T-helper 2 cell treated with Interferon-gamma antibody and Interleukin-4, amounts not matched to agents 5 μg/mL and 100 μg/mL, for 36 hours (primary cell): Measurements from ENCODE around the gene BICRAL.
"Not testable (repeated sequence)": the region's sequence is repeated elsewhere in the genome, so short reads cannot be mapped to it uniquely, and the experiment has no call there.

Experiments used
- DNase-seq: peaks from one replicate; pipeline ENCODE4 v3.0.0; 2021; ENCODE audit warnings: low spot score
- H3K27ac Mint-ChIP-seq: one replicate; pipeline ENCODE4 v1.8.0; 2021; ENCODE audit warnings: mild to moderate bottlenecking, mixed read lengths
- H3K27me3 Mint-ChIP-seq: one replicate; pipeline ENCODE4 v1.8.0; 2021; ENCODE audit warnings: low read depth, mixed read lengths
- H3K36me3 Mint-ChIP-seq: one replicate; pipeline ENCODE4 v1.8.0; 2021; ENCODE audit warnings: low read depth, mixed read lengths
- H3K4me1 Mint-ChIP-seq: one replicate; pipeline ENCODE4 v1.8.0; 2021; ENCODE audit warnings: low read depth, mixed read lengths
- H3K4me3 Mint-ChIP-seq: one replicate; pipeline ENCODE4 v1.8.0; 2022; ENCODE audit warnings: mild to moderate bottlenecking, moderate library complexity, mixed read lengths
- H3K9me3 Mint-ChIP-seq: one replicate; pipeline ENCODE4 v1.8.0; 2021; ENCODE audit warnings: mixed read lengths

Gene BICRAL

GRCh38 chr6:42894041-42894828 lies 112.4 kb downstream of the BICRAL start:
- H3K27ac Mint-ChIP-seq, H3K9me3 Mint-ChIP-seq, DNase-seq, H3K4me3 Mint-ChIP-seq, H3K36me3 Mint-ChIP-seq, H3K27me3 Mint-ChIP-seq: not testable (repeated sequence)
- peaks cover 16% of the 10 kb centered on the region for H3K4me1 Mint-ChIP-seq

- Mint-ChIP-seq H3K9me3 (no peaks in the 10 kb centered on the region), H3K27ac (no peak overlapping the region), H3K36me3 (no peaks in the 10 kb centered on the region), H3K4me3 (no peak overlapping the region), H3K27me3 (no peaks in the 10 kb centered on the region), H3K4me1 (peaks cover 9% of the 10 kb centered on the region)
- DNase-seq = no peak
These were observed 114.4 kb downstream of the BICRAL start for GRCh38 chr6:42896178-42896719.

- peak; percentile 53 for DNase-seq
- H3K4me1 Mint-ChIP-seq = peaks cover 15% of the 10 kb centered on the region
- no peak overlapping the region for H3K27ac Mint-ChIP-seq
- no peaks in the 10 kb centered on the region for H3K36me3 Mint-ChIP-seq
- no peak overlapping the region for H3K4me3 Mint-ChIP-seq
- no peaks in the 10 kb centered on the region for H3K9me3 Mint-ChIP-seq
- H3K27me3 Mint-ChIP-seq = no peaks in the 10 kb centered on the region
These were observed 117.1 kb downstream of the BICRAL start for GRCh38 chr6:42898891-42899361.

GRCh38 chr6:42899871-42900270 lies 118.0 kb downstream of the BICRAL start:
- Mint-ChIP-seq H3K4me3 (no peak overlapping the region), H3K4me1 (peaks cover 15% of the 10 kb centered on the region), H3K27me3 (no peaks in the 10 kb centered on the region)

GRCh38 chr6:42901538-42901957 lies 119.7 kb downstream of the BICRAL start:
- Mint-ChIP-seq H3K9me3 (no peaks in the 10 kb centered on the region), H3K27ac (no peak overlapping the region), H3K4me3 (no peak overlapping the region), H3K4me1 (peaks cover 15% of the 10 kb centered on the region), H3K27me3 (no peaks in the 10 kb centered on the region), H3K36me3 (no peaks in the 10 kb centered on the region)
- peak; percentile 67 for DNase-seq

More at GRCh38 chr6:42899871-42900270, 118.0 kb downstream of the BICRAL start:
- H3K9me3 Mint-ChIP-seq = no peaks in the 10 kb centered on the region
- no peak overlapping the region for H3K27ac Mint-ChIP-seq
- DNase-seq = no peak
- H3K36me3 Mint-ChIP-seq = no peaks in the 10 kb centered on the region

- H3K27me3 Mint-ChIP-seq, H3K27ac Mint-ChIP-seq, DNase-seq, H3K36me3 Mint-ChIP-seq, H3K9me3 Mint-ChIP-seq, H3K4me3 Mint-ChIP-seq: not testable (repeated sequence)
- H3K4me1 Mint-ChIP-seq = peaks cover 15% of the 10 kb centered on the region
These were observed 120.8 kb downstream of the BICRAL start for GRCh38 chr6:42902429-42903263.

- Mint-ChIP-seq H3K36me3 (no peaks in the 10 kb centered on the region), H3K4me1 (peaks cover 9% of the 10 kb centered on the region), H3K9me3 (no peaks in the 10 kb centered on the region), H3K27ac (no peak overlapping the region), H3K27me3 (no peaks in the 10 kb centered on the region), H3K4me3 (no peak overlapping the region)
- DNase-seq = no peak
These were observed 122.6 kb downstream of the BICRAL start for GRCh38 chr6:42904467-42904866.

GRCh38 chr6:42907336-42907735 lies 125.5 kb downstream of the BICRAL start:
- H3K9me3 Mint-ChIP-seq = no peaks in the 10 kb centered on the region
- no peak overlapping the region for H3K4me3 Mint-ChIP-seq
- no peak for DNase-seq
- peaks cover 5% of the 10 kb centered on the region for H3K27me3 Mint-ChIP-seq
- H3K27ac Mint-ChIP-seq = no peak overlapping the region
- H3K4me1 Mint-ChIP-seq = peaks cover 3% of the 10 kb centered on the region
- H3K36me3 Mint-ChIP-seq = no peaks in the 10 kb centered on the region

GRCh38 chr6:42909835-42910234 lies 128.0 kb downstream of the BICRAL start:
- peaks cover 3% of the 10 kb centered on the region for H3K4me1 Mint-ChIP-seq
- DNase-seq = no peak
- H3K9me3 Mint-ChIP-seq = no peaks in the 10 kb centered on the region
- H3K36me3 Mint-ChIP-seq = no peaks in the 10 kb centered on the region
- peaks cover 5% of the 10 kb centered on the region for H3K27me3 Mint-ChIP-seq
- no peak overlapping the region for H3K4me3 Mint-ChIP-seq
- no peak overlapping the region for H3K27ac Mint-ChIP-seq

- H3K4me3 Mint-ChIP-seq = no peak overlapping the region
- peaks cover 5% of the 10 kb centered on the region for H3K27me3 Mint-ChIP-seq
These were observed 129.5 kb downstream of the BICRAL start for GRCh38 chr6:42911171-42912021.

GRCh38 chr6:42914546-42914945 lies 132.7 kb downstream of the BICRAL start:
- Mint-ChIP-seq H3K27me3 (peaks cover 5% of the 10 kb centered on the region), H3K4me1 (peaks cover 3% of the 10 kb centered on the region), H3K9me3 (no peaks in the 10 kb centered on the region), H3K27ac (no peak overlapping the region), H3K36me3 (no peaks in the 10 kb centered on the region), H3K4me3 (no peak overlapping the region)
- DNase-seq = no peak

More at GRCh38 chr6:42911171-42912021, 129.5 kb downstream of the BICRAL start:
- no peaks in the 10 kb centered on the region for H3K36me3 Mint-ChIP-seq
- no peaks in the 10 kb centered on the region for H3K9me3 Mint-ChIP-seq
- H3K4me1 Mint-ChIP-seq = peaks cover 3% of the 10 kb centered on the region
- no peak overlapping the region for H3K27ac Mint-ChIP-seq
- DNase-seq = no peak

GRCh38 chr6:42915732-42916131 lies 133.9 kb downstream of the BICRAL start, which contains the start of gene PTCRA:
PTCRA (plus strand) TSS chr6:42916053; CDS start chr6:42916070, 17 bp downstream.
- H3K4me3 Mint-ChIP-seq = no peak within 1 kb of the TSS
- peak within 1 kb of the TSS; percentile 20 for H3K27ac Mint-ChIP-seq
- peaks cover 5% of the 10 kb centered on the region for H3K27me3 Mint-ChIP-seq
- H3K4me1 Mint-ChIP-seq = peaks cover 3% of the 10 kb centered on the region
- H3K9me3 Mint-ChIP-seq = no peaks in the 10 kb centered on the region
- no peak for DNase-seq
- no peaks in the 10 kb centered on the region for H3K36me3 Mint-ChIP-seq

- Mint-ChIP-seq H3K4me3 (no peak overlapping the region), H3K27ac (peak overlapping the region; percentile 20), H3K9me3 (no peaks in the 10 kb centered on the region), H3K36me3 (no peaks in the 10 kb centered on the region), H3K27me3 (peaks cover 1% of the 10 kb centered on the region), H3K4me1 (peaks cover 1% of the 10 kb centered on the region)
- no peak for DNase-seq
These were observed 134.4 kb downstream of the BICRAL start for GRCh38 chr6:42916288-42916687.
